Measurements from ENCODE around the gene SUGP1. TPM values are rescaled to one million over a fixed set of nuclear protein-coding genes. Genes with fewer than 3 reads are reported as not detected.

SUGP1 gene
- total and polyA plus RNA-seq, 2 of the 13 experiments (the other 11 are each of a cell fraction or from before 2014, with no cell fraction given) = 21.6 to 25.9 TPM

DNA sequence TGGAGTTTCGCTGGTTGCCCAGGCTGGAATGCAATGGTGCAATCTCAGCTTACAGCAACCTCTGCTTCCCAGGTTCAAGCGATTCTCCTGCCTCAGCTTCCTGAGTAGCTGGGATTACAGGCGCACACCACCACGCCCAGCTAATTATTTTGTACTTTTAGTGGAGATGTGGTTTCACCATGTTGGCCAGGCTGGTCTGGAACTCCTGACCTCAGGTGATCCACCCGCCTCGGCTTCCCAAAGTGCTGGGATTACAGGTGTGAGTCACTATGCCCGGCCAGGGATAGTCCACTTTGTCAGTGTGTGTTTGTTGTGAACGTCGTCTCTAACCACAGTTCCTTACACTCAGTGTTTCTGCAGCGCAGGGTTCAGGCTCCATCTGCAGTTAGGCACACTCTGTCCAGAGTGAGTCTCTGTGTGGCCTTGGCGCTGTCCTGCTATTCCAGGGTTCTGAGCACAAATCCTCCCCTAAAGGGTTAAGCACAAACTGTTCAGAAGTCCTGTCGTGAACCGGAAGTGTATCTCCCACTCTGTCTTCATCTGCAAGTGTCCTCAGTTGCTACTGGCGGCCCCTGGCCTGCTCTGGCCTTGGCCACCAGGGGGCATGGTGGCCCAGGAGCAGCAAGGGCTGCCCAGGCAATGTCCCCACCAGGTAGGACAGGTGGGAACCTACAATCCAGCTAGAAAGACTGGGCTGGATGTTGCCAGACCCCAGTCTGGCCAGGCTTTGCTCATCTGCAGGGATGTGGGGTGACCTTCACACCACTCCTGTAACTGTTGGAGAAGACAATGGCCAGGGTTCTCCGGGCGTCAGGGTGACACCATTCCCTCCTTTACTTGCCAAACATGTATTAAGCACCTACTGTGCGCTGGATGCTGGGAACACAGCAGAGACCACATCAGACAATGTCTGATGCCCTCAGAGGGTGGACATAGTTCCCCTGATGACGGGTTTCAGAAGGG lies 46.4 kb upstream of the SUGP1 start:
- intact Hi-C loops (cut with micrococcal nuclease; ENCODE audit: unreplicated experiment) = loop anchor here (1.0 kb wide), 3 partner anchors 19 to 124 kb away; no protein-coding TSS in a partner anchor
- peaks cover 51% of the 10 kb centered on the region for H3K4me1 ChIP-seq (ENCODE audit: insufficient read depth, low read length)
- H3K4me2 ChIP-seq (ENCODE audit: low read depth, low read length) = peak overlapping the region; percentile 85
- no peaks in the 10 kb centered on the region for H3K36me3 ChIP-seq (replicated peaks in 1 of 2; ENCODE audit: control insufficient read depth in 1 of 2, insufficient read depth in 2 of 2, low read length in 2 of 2)
- H3K27ac ChIP-seq (ENCODE audit: extremely low read length, insufficient read depth, low read length) = peak overlapping the region; percentile 54
- POLR2A ChIA-PET = interaction anchor here (1.0 to 3.2 kb wide), 4 partner anchors 11 to 124 kb away, joined by 3 to 15 read pairs (median 8); partner anchors contain the start of gene GATAD2A
- peak overlapping the region; percentile 91 for H2AFZ ChIP-seq (ENCODE audit: low read length)
- in situ Hi-C loops (cut with HindIII; ENCODE audit: extremely low pct_ligation_motif_present, low pct_unique_long_range_greater_than_20kb) = loop anchor here (5.0 kb wide), 1 partner anchor 126 kb away; no protein-coding TSS in a partner anchor
- no peaks in the 10 kb centered on the region for H3K79me2 ChIP-seq (ENCODE audit: insufficient read depth, low read length)
- 16% methylated on average over 16 of the region's 18 CpGs for WGBS (ENCODE audit: low lambda C conversion rate)
- H3K4me3 ChIP-seq (replicated peaks in 1 of 3; ENCODE audit: insufficient read depth in 1 of 3, low read depth in 2 of 3, low read length in 3 of 3) = peak overlapping the region; percentile 34 to 67 (median 50)
- no peaks in the 10 kb centered on the region for H3K27me3 ChIP-seq (ENCODE audit: control insufficient read depth in 1 of 2, insufficient read depth in 2 of 2, low read length in 2 of 2)
- ATAC-seq (peak; percentile 89), FAIRE-seq (peak; percentile 97), DNase-seq (ENCODE audit: low spot score) (peak; percentile 92)
- no peaks in the 10 kb centered on the region for H4K20me1 ChIP-seq (ENCODE audit: insufficient read depth, low read length)
- no TSS peak for BruUV-seq (replicated peaks)
- peak overlapping the region; percentile 45; the same call in 1 of the 2 replicates for H3K9ac ChIP-seq (ENCODE audit: insufficient read depth, low read depth, low read length)
- H3K9me3 ChIP-seq (ENCODE audit: low read length) = no peaks in the 10 kb centered on the region
- CTCF ChIA-PET (ENCODE audit: low intra/inter-chr PET ratio, low total read pairs) = interaction anchor here (1.6 to 2.8 kb wide), 2 partner anchors 40 to 123 kb away, joined by 12 to 33 read pairs; partner anchors contain the start of gene GATAD2A
- TF ChIP-seq, protein P1, sequence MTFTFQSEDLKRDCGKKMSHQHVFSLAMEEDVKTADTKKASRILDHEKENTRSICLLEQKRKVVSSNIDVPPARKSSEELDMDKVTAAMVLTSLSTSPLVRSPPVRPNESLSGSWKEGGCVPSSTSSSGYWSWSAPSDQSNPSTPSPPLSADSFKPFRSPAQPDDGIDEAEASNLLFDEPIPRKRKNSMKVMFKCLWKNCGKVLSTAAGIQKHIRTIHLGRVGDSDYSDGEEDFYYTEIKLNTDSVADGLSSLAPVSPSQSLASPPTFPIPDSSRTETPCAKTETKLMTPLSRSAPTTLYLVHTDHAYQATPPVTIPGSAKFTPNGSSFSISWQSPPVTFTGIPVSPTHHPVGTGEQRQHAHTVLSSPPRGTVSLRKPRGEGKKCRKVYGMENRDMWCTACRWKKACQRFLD (CRISPR knock-in tag; IDR thresholded peaks at IDR 0.05; ENCODE audit: borderline replicate concordance) = peak; percentile 14; the same call in 1 of the 2 replicates
- TF ChIP-seq ZNF878 (CRISPR knock-in tag; IDR thresholded peaks at IDR 0.05) = no peak
- TF ChIP-seq, protein P2, sequence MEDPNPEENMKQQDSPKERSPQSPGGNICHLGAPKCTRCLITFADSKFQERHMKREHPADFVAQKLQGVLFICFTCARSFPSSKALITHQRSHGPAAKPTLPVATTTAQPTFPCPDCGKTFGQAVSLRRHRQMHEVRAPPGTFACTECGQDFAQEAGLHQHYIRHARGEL (CRISPR knock-in tag; IDR thresholded peaks at IDR 0.05) = no peak
- TF ChIP-seq, protein P3, sequence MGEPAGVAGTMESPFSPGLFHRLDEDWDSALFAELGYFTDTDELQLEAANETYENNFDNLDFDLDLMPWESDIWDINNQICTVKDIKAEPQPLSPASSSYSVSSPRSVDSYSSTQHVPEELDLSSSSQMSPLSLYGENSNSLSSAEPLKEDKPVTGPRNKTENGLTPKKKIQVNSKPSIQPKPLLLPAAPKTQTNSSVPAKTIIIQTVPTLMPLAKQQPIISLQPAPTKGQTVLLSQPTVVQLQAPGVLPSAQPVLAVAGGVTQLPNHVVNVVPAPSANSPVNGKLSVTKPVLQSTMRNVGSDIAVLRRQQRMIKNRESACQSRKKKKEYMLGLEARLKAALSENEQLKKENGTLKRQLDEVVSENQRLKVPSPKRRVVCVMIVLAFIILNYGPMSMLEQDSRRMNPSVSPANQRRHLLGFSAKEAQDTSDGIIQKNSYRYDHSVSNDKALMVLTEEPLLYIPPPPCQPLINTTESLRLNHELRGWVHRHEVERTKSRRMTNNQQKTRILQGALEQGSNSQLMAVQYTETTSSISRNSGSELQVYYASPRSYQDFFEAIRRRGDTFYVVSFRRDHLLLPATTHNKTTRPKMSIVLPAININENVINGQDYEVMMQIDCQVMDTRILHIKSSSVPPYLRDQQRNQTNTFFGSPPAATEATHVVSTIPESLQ (CRISPR knock-in tag; conservative IDR thresholded peaks at IDR 0.05) = no peak
- TF ChIP-seq ZNF33B (CRISPR knock-in tag; IDR thresholded peaks at IDR 0.05) = 0 out of 2 replicates have a peak, but pooled peaks have one; percentile 52
- no peak for TF ChIP-seq ZNF20 (CRISPR knock-in tag; IDR thresholded peaks at IDR 0.05)
- TF ChIP-seq RFX3 (CRISPR knock-in tag; IDR thresholded peaks at IDR 0.05) = no peak
- TF ChIP-seq FOXM1 (CRISPR knock-in tag; IDR thresholded peaks at IDR 0.05) = no peak
- TF ChIP-seq NFATC3 (CRISPR knock-in tag; IDR thresholded peaks at IDR 0.05) = no peak
- peak; percentile 74; the same call in 1 of the 2 replicates for TF ChIP-seq MEF2D (CRISPR knock-in tag; IDR thresholded peaks at IDR 0.05)
- TF ChIP-seq NAIF1 (CRISPR knock-in tag; IDR thresholded peaks at IDR 0.05; ENCODE audit: borderline replicate concordance) = no peak
- no peak; the same call in 1 of the 2 replicates for TF ChIP-seq ZNF124 (CRISPR knock-in tag; IDR thresholded peaks at IDR 0.05)
- TF ChIP-seq ZNF781 (CRISPR knock-in tag; IDR thresholded peaks at IDR 0.05; ENCODE audit: borderline replicate concordance, not compliant biosample characterization) = peak; percentile 94
- TF ChIP-seq WIZ (CRISPR knock-in tag; IDR thresholded peaks at IDR 0.05) = no peak
- no peak for TF ChIP-seq ELF4 (CRISPR knock-in tag; IDR thresholded peaks at IDR 0.05; ENCODE audit: borderline replicate concordance)
- no peak for TF ChIP-seq ZNF720 (CRISPR knock-in tag; IDR thresholded peaks at IDR 0.05)
- TF ChIP-seq, protein P4, sequence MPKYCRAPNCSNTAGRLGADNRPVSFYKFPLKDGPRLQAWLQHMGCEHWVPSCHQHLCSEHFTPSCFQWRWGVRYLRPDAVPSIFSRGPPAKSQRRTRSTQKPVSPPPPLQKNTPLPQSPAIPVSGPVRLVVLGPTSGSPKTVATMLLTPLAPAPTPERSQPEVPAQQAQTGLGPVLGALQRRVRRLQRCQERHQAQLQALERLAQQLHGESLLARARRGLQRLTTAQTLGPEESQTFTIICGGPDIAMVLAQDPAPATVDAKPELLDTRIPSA (CRISPR knock-in tag; IDR thresholded peaks at IDR 0.05; ENCODE audit: borderline replicate concordance) = no peak
- TF ChIP-seq POGZ (CRISPR knock-in tag; IDR thresholded peaks at IDR 0.05) = peak; percentile 62; the same call in 1 of the 2 replicates
- no peak for TF ChIP-seq ZBTB1 (CRISPR knock-in tag; IDR thresholded peaks at IDR 0.05; ENCODE audit: borderline replicate concordance)
